Left cardiac atrium (tissue), 4 donors: Measurements from ENCODE around the gene LRTM2. TPM values are rescaled to one million over a fixed set of nuclear protein-coding genes. Genes with fewer than 3 reads are reported as not detected.

ENCODE experiments used
- ATAC-seq, 2 donors: fragments of 200-7000 bp; cut with Tn5 transposase; one replicate each; pipeline ENCODE4 v1.9.1; 2020; ENCODE audit warnings: mild to moderate bottlenecking in 2 of 2, moderate library complexity in 2 of 2
- DNase-seq: peaks from one replicate; pipeline ENCODE4 v3.0.0-alpha.2; 2020
- intact Hi-C, 2 donors: fragments of 100-400 bp; cut with DNase I; formaldehyde crosslinking; loops; one replicate each; pipeline versions ENCODE4 v1.14.1 to v1.15.1; 2022 to 2023
- total RNA-seq, 2 donors: library from RNA; stranded (reverse); fragmentation: NEBNext Ultra II Directional; extraction: Animal tissue kit (Norgen Biotek cat#: 25700); gene quantifications; one replicate each; pipeline ENCODE4 v1.2.1, GENCODE V29; 2021
- donor health status: DM: no; HTN: yes; CAD: no.
- donor health status: DM: no; HTN: yes; CAD: no; lungs with severe emphysema.
- donor health status: DM: yes; HTN: yes; CAD: no.
- donor health status: Dilated cardiomyopathy.

The LRTM2 gene
- total RNA-seq, 2 donors from 2014 or later = not detected

DNA sequence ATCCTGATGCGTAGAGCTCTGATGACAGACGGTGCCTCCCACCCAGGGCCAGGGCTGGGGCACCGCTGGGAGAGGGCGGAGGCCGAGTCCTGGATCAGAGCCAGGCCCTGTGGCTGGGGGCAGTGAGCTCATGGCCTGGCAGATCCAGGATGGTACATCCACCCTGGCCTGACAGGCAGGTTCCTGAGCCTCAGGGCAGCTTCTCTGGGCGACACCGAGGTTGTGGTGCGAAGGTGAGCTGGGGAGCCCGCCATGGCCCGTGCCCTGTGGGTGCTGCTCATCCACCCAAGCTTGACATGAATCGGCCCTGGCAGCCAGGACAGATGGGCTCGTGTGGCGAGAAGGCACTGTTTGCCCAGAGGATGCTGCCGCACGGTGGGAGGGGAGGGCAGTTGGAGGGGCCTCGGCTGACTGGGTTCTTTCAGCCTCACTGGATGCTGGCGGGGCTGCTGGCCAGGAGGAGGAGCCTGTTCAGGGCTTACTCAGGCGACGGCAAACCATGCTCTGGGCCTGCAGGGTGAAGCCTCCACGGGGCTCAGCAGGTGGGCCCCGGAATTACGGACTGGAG, 16.6 kb downstream of the LRTM2 start:
- no peak for ATAC-seq
- DNase-seq = no peak
- intact Hi-C loops = no loop called here

DNA sequence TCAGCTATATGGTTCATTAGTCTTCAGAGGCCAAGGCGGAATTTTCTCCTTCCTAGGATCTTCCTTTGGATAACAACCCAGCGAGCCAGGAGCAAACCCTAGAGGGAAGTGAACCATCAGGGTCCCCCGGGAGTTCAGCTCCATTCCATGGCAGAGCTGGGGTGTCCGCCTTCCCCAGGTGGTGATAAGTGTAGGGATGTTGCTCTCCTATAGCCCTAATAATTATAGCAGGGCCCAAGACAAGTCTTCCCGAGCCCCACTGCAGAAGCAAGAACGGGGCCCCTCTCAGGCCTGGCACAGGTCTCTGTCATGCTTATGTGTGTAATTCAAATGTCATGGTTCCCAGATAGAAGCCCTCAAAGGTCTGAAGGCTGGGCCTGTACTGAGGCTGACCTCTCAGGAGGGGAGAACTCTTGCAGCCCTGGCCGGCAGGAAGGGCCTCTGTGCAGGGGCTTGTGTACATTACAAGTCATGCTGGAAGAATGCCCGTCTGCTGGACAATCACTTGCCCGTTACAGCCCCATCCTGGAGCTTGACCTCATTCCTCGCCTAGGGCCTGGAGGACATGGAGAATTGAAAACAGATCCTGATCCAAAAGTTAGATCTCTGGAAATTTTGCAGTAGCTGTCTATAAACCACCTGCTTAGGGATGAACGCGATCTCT, 17.3 kb downstream of the LRTM2 start:
- no peak for DNase-seq
- ATAC-seq = no peak
- intact Hi-C loops = no loop called here

DNA sequence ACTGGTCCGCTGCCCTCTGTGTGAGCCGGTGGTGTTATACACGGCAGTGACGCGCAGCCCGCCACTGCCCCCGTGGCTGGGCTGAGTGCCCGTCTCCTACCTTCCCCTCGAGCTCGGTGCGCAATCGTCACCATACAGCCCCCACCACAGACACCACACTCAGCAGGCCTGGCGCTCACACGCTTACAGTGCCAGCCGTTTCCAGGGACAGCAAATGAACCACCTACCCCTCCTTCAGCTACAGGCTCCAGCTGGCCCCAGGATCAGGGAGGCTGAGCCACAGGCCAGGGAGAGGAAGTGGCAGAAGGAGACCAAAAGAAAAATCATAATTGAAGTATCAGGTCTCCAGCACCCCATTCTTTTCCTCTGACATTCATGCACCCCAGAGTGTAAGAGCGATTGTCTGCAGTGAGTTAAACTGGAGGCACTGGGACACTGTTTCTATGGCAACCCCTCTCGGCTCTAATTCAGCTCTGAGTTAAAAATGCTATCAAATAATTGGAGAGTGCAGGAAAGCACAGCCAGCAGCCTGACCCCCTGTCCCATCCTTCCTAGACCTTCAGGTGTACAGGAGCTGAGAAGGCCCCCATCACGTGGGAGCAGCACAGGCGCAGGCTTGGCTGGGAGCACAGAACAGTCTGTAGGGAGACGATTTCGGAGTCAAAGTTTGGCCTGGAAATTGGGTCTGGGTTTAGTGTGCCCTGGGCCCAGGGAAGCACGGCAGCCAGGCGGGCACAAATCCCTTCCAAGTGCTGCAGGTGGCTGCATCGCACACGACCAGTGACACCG, 18.0 kb downstream of the LRTM2 start:
- DNase-seq (no peak), ATAC-seq (no peak)

DNA sequence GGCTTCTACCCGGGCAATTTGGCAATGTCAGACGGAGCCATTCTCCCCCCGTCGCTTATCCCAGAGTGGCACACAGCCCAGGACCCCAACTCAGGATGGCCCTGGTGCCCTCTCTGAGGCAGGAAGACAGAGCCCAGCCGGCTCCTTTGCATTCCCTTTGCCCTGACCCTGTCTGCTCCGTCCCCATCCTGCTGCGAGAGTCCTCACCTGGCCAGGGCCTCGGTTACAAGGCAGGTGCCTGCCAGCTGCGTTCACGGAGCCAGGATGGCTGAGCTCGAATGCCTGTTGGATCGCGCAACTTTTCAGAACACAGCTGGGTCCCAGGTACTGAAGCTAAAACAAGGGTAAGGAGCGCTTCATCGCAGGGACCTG, 18.6 kb downstream of the LRTM2 start:
- no peak for ATAC-seq
- intact Hi-C loops = no loop called here
- DNase-seq = no peak

More for the DNA sequence above, 18.0 kb downstream of the LRTM2 start:
- intact Hi-C loops = no loop called here

DNA sequence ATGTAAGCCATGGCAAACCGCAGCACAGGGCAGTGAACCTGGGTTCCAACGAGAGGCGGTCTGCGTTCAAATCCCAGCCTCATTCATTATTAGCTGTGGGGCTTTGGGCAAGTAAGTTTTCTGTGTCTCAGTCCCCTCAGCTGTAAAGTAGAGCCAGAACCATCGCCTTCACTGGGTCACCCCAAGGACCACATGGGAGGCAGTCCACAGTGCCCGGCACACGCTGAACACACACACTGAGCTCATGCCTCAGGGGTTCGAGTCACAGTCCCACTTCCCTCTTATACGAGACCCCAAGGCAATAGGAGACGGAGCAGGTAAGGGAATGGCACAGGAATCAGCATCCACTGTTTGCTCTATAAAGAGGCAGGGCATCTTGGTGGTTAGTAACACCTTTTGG, 19.1 kb downstream of the LRTM2 start:
- ATAC-seq (no peak), DNase-seq (no peak)

DNA sequence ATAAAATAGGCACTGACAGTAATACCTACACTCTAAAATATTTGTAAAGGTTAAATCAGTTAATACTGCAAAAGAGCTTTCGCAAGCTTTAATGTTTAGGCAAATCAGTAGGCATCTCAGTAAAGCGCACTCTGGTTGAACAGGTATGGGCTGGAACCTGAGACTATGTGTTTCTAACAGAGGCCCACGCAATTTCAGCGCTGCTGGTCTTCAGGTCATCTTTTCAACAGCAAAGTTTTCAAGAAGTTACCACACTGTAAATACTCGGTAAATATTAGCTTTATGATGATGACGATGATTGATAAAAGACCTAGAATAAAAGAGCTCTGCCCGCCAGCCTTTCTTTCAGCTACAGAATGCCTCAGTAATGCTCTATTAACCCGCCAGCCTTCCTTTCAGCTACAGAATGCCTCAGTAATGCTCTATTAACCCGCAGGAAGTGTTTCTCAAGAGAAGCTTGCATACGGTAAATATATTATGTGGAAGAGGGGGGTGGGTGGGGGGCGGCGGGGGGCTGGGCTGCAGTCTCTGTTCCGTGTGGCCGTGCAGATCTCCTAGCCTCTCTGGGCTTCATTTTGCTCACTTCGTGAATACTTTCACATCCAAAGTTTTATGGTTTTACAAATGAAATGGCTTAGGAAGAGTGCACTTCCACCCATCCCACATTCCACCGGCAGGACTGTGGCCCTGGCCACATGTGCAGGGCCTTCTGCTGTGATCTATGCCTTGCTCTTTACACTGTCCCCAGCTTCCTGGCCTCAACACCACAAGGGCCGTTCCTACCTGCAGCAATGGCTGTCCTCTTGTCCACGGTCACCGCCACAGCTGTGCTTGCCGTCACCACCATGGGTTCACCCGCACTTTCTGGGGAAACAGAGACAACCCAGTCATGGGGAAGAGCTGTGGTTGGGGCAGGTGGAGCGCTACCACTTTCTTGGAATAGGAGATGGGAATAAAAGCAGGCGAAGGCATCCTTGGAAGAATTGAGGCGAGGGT, 19.9 kb downstream of the LRTM2 start:
- DNase-seq = no peak
- no peak for ATAC-seq
- intact Hi-C loops = no loop called here

More for the DNA sequence above, 19.1 kb downstream of the LRTM2 start:
- intact Hi-C loops = no loop called here

DNA sequence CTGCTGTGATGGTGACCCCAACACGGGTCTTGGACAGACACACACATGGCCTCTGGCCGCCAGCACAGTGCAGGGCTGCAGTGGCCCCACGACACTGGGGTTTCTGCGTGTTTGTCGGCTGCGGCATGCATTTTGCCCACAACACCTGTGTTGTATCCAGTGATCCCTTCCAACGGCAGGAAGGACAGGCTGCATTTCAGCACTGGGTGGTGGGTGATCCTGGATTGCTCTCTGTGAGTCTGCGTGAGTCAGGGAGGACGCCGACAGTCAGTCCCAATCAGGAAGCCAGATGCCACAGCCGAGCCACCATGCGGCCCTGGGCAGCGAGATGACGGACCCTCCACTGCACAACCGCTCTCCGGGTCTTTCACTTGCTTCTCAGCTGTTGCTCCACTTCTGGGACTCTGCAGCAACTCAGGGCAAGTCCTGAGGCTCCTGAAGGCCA, 20.6 kb downstream of the LRTM2 start:
- ATAC-seq (no peak), DNase-seq (no peak)
- intact Hi-C loops = no loop called here

DNA sequence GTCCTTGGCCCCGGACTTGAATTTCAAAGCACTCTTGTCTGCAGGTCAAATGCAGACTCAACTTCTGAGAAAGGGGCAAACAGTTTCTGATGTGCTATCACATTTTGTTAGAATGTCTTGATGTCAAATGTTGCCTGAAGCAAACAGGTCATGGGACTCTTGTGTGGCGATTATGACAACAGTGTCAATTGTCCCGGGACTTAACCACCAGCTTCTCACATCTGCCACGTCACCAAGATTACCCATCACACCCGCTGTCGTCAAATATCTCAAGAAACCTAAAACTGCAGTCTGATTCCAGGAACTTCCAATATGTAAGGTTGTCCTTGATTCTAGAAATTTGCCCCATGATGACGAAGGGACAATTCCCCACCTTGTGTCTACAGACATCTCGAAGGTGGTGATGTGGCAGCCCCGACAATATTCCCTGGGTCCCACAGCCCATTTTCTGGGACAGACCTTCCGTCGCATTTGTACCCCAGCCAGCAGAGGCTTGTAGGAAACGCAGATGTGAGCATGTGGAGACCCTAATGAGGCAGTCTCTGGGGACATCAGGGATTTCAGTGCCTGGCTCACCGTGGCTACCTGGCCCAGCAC, 21.3 kb downstream of the LRTM2 start:
- ATAC-seq (no peak), DNase-seq (no peak)
- intact Hi-C loops = no loop called here

DNA sequence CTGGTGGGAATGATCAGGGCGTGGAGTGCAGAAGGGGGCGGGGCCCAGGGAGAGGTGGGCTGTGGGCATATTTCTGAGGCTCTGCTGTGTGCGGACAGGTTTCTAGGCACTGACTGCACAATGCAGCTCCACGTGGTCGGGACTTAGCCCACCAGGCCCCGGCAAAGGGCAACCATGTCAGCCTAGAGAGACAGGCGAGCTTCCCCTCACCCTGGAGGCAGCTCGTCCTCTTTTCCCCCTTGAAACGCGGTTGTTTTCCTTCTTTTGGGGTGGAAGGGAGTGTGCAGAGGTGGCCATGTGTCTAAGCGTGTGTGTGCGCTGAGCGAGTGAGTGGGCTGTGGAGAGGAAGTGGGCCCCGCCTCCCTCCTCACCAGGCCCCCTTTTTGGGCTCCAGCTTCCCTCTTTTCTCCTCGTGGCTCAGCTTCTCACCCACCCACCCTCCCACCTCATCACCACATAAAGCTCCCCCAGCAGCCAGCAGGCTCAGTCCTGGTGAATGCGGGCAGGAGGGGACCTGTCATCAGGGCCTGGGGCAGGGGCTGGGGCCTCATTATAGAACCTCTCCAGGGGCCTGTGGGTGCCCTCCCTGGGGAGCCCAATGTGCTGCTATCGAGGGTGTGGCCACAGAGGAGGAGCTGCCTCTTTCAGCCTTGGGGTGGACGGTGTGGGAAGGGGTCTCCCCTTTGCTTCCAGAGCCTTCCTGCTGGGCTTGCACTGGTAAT, 22.0 kb downstream of the LRTM2 start:
- intact Hi-C loops = no loop called here
- ATAC-seq = no peak
- DNase-seq = no peak

DNA sequence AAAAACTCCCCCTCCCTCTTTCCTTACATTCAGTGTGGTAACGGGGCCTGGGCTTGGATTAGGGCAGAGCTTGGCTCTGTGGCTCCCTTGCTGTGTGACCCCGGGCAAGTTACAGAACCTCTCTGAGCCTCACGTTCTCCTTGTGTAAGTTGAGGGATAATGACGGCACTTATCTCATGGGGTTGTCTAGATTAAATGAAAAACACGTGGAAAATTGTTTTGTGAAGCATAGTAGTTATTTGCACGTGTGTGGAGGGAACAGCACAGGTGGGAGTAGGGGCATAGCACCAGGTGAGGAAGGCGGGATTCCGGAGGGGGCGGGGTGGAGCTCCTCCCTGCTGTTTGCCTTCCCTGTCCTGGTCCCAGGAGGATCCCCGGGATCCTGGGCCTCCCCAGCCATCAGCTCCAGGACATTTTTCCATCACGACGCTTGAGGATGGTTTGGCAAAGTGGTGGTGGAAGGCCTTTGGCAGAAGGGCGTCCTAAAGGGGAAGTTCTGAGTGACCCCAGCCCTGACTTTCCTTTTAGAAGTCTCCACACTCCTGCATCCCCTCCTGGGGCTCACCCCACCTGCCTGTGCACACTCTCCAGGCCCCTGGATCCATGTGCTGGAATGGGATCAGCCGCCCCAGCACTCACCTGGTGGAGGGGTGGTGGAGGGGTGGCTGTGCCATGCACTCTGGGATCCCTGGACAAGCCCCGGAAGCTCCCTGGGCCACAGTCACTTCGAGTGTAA, 22.7 kb downstream of the LRTM2 start:
- DNase-seq = no peak
- intact Hi-C loops = no loop called here
- no peak for ATAC-seq

DNA sequence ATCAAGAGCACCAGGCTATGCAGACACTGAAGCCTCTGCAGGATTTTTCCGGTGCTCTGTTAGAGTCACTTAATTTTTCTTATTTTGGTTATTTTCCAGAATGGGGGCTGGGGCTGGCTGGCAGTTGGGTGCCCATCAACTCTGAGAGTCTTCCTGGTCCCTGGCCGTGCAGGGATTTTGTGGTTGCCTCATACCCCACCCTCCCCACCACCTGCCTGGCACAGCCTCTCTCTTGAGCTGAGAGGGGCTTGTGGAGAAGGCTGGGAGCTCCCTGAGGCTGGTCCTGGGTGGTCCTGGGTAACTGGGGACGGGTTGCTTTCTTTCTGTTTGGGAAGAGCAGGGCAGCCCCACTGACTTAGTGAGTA, 23.3 kb downstream of the LRTM2 start:
- intact Hi-C loops = no loop called here
- ATAC-seq = no peak
- DNase-seq = no peak

DNA sequence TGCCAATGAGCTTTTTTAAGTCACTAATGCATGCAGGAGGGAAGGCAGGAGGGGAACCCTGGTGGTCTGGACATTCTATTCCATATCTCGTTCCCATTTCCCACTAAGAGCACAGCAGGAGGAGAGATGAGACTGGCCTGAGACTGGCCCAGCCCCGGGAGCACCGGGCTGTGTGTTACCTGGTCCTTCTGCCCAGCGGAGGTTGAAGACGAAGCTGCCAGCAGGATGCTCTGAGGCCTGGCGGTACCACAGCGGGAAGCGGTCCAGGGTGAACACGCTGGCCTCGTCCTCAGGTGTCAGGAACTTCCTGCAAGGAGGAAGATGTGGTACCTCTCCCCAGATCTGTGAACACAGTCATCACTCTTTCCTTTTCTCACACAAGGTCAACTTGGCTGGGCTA, 23.9 kb downstream of the LRTM2 start:
- DNase-seq (no peak), ATAC-seq (no peak)
- intact Hi-C loops = no loop called here

DNA sequence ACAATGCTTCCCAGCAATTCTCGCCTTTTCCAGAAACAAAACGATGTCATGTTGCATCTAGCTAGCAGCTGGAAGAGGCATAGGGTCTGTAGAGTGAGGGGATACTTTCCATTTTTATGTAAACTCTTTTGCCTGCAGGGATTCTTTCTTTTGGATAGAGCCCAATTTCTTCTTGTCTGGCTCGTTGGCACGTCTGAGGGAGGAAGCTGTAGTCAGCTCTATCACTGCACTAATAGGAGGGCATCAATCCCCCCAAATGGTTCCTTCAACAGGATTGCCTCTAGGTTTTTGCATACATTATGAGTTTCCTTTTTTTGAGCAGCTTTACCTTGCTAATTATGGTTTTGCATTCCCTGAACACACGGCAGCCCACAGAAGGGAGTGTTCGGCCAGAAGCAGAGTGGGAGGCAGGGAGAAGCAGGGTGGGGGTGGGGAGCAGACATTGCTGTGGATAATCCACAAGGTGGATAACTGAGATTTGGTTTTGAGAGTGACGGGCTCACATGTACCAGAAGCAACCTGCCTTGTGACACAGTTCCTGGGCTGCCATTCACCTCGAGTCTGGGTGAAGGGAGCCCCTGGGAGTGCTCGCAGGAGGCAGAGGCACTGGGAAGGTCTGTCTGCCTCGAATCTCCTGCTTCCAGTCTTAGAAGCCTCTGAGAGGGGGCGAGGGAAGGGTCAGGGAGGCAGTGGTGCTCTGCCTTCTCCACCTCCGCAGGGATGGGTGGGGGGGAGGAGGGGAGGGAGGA, 24.5 kb downstream of the LRTM2 start:
- no peak for DNase-seq
- ATAC-seq = no peak
- intact Hi-C loops = no loop called here

DNA sequence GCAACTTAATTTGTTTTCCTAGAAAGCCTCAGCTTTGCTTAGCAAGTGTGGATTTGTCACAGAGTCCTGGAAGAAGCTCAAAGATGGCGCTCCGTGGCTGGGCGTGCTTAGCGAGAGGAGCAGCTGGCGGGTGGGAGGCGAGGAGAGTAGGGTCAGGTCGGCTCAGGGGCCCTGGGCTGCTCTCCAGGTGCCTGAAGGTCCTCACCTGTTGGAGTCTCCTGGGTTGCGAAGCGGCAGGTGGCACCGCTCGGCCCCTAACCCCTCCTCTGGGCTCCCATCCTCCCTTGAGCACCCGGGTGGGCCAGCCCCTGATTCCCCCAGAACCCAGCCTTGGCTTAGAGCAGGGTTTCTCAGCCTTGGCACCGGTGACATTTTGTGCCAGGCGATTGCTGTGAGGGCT, 25.1 kb downstream of the LRTM2 start:
- no peak for DNase-seq
- ATAC-seq = no peak
- intact Hi-C loops = no loop called here

DNA sequence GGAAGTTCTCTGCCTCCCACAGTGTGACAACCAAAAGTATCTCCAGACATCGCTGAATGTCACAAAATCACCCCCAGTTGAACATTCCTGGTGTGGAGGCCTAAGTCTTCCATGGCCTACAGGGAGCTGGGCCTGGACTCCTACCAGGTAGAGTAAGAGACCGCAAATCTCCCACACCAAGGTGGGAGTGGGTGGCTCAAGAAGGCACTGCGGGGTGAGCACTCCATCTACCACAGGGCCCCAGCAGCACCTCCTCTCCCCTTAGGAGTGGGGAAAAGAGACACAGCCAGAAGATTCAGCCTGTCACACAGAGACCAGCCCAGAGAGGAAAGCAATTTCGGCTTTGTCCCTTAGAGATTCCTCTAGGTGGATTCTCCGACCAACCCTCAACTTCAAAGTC, 25.5 kb downstream of the LRTM2 start:
- DNase-seq (no peak), ATAC-seq (no peak)
- intact Hi-C loops = no loop called here

DNA sequence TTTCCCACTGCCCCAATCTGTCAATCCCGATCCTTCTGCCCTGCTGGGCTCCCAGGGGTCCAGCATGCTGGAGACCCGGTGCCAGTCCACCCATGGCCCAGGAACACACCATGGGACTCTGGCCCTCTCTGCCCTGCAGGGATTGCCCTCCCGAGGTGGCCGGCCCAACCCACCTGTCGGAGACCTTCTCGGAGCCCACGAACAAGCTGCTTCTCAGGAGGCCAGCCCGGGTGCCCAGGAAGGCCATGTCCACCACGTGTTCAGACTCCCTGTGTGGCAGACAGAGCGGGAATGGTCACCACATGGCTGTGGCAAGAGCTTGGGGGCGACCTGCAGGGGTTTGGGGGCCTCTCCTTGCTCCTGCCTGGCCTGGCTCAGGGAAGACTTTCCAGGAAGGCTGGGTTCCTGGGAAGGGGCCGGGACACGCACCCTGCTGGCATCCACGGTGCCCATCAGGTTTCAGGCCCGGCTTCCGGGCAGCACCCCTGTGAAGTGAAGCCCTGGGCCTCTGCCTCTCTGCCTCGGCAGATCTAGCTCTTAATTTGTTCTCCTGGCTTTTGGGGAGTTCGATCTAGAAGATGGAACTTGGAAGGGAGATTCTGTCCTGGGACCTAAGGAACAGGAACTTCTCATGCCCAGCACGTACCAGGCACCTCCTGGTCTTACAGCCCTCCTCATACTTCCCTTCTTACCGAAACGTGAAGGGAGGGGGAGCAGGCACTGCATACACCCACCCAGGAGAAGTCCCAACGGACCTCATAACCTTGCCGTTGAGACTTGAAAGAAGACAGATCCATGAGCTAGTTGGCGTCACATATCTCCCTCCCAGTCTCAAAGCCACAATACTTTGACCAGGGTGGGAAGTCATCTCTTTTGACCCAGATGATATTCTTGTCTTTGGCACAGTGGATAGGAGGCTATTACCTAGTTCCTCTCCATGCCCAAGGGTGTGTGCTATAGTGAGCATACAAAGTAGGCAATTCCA, 26.3 kb downstream of the LRTM2 start:
- ATAC-seq (no peak), DNase-seq (no peak)
- intact Hi-C loops = no loop called here
